Glutamatergic neuron (in vitro differentiated cells): ENCODE measurements around the gene NUP98. TPM values are rescaled to one million over a fixed set of nuclear protein-coding genes. Genes with fewer than 3 reads are reported as not detected.
"Not testable (repeated sequence)": the region's sequence is repeated elsewhere in the genome, so short reads cannot be mapped to it uniquely, and the experiment has no call there.

Source experiments
- DNase-seq: peaks from one replicate; pipeline ENCODE4 v3.0.0; 2022
- H3K27ac Mint-ChIP-seq: one replicate; pipeline ENCODE4 v1.8.0; 2020; ENCODE audit warnings: mild to moderate bottlenecking, mixed read lengths, inconsistent platforms; ENCODE audit not compliant: unreplicated experiment
- H3K27me3 Mint-ChIP-seq: one replicate; pipeline ENCODE4 v1.8.0; 2020; ENCODE audit warnings: mild to moderate bottlenecking, moderate library complexity, mixed read lengths, inconsistent platforms; ENCODE audit not compliant: unreplicated experiment
- H3K36me3 Mint-ChIP-seq: one replicate; pipeline ENCODE4 v1.8.0; 2020; ENCODE audit warnings: mild to moderate bottlenecking, mixed read lengths, inconsistent platforms; ENCODE audit not compliant: unreplicated experiment
- H3K4me1 Mint-ChIP-seq: one replicate; pipeline ENCODE4 v1.8.0; 2020; ENCODE audit warnings: mild to moderate bottlenecking, low read depth, mixed read lengths, inconsistent platforms; ENCODE audit not compliant: unreplicated experiment
- H3K4me3 Mint-ChIP-seq: one replicate; pipeline ENCODE4 v1.8.0; 2020; ENCODE audit warnings: mild to moderate bottlenecking, mixed read lengths, inconsistent platforms; ENCODE audit not compliant: unreplicated experiment
- H3K9me3 Mint-ChIP-seq: one replicate; pipeline ENCODE4 v1.8.0; 2020; ENCODE audit warnings: mild to moderate bottlenecking, moderate library complexity, mixed read lengths, inconsistent platforms; ENCODE audit not compliant: unreplicated experiment
- total RNA-seq: library from RNA; stranded (reverse); fragmentation: NEBNext Ultra II Directional; extraction: Animal tissue kit (Norgen Biotek cat#: 25700); gene quantifications from one replicate; pipeline ENCODE4 v1.2.1, GENCODE V29; 2021; ENCODE audit not compliant: unreplicated experiment
- TF ChIP-seq, protein P1 (sequence below): fragments of 200-600 bp; sonication (generic); IDR thresholded peaks from one replicate; pipeline ENCODE4 v1.5.0; 2021; ENCODE audit not compliant: partially characterized antibody, unreplicated experiment

The NUP98 gene
- total RNA-seq, 1 donor from 2014 or later = 49.6 TPM

GRCh38 chr11:3799143-3799542 lies 1.8 kb upstream of the NUP98 start:
- Mint-ChIP-seq H3K4me1 (peaks cover 14% of the 10 kb centered on the region), H3K27ac (no peak overlapping the region), H3K4me3 (peak overlapping the region; percentile 49), H3K36me3 (no peaks in the 10 kb centered on the region), H3K27me3 (peaks cover 6% of the 10 kb centered on the region), H3K9me3 (peaks cover 6% of the 10 kb centered on the region)
- DNase-seq = no peak
- TF ChIP-seq, protein P1, sequence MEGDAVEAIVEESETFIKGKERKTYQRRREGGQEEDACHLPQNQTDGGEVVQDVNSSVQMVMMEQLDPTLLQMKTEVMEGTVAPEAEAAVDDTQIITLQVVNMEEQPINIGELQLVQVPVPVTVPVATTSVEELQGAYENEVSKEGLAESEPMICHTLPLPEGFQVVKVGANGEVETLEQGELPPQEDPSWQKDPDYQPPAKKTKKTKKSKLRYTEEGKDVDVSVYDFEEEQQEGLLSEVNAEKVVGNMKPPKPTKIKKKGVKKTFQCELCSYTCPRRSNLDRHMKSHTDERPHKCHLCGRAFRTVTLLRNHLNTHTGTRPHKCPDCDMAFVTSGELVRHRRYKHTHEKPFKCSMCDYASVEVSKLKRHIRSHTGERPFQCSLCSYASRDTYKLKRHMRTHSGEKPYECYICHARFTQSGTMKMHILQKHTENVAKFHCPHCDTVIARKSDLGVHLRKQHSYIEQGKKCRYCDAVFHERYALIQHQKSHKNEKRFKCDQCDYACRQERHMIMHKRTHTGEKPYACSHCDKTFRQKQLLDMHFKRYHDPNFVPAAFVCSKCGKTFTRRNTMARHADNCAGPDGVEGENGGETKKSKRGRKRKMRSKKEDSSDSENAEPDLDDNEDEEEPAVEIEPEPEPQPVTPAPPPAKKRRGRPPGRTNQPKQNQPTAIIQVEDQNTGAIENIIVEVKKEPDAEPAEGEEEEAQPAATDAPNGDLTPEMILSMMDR = no peak

GRCh38 chr11:3796801-3797328 lies 489 bp downstream of the NUP98 start:
- Mint-ChIP-seq H3K9me3 (peaks cover 6% of the 10 kb centered on the region), H3K27ac (peak overlapping the region; percentile 74), H3K4me3 (peak overlapping the region; percentile 96), H3K4me1 (peaks cover 14% of the 10 kb centered on the region), H3K36me3 (no peaks in the 10 kb centered on the region), H3K27me3 (peaks cover 6% of the 10 kb centered on the region)
- peak; percentile 72 for DNase-seq
- TF ChIP-seq, protein P1 = no peak

GRCh38 chr11:3796346-3796745 lies 1.0 kb downstream of the NUP98 start:
- peaks cover 6% of the 10 kb centered on the region for H3K9me3 Mint-ChIP-seq
- H3K36me3 Mint-ChIP-seq = no peaks in the 10 kb centered on the region
- peaks cover 14% of the 10 kb centered on the region for H3K4me1 Mint-ChIP-seq
- no peak for DNase-seq
- H3K4me3 Mint-ChIP-seq = peak overlapping the region; percentile 96
- H3K27ac Mint-ChIP-seq = peak overlapping the region; percentile 74
- TF ChIP-seq, protein P1 = no peak
- peaks cover 6% of the 10 kb centered on the region for H3K27me3 Mint-ChIP-seq

DNA sequence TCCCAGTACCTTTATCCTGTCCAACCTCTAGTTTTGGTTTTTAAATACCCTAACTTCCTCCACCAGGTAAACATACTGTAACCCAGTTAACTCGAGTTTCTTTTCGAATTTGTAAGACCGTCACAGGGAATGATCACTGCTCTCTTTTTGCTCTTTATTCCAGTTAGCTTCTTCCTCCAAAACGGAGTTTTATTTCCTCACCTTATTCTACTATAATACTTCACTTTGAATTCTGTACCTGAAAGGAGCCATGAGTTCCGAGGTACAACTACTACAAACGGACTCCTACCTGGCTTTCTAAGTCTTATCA lies 1.4 kb downstream of the NUP98 start:
- H3K27me3 Mint-ChIP-seq = peaks cover 6% of the 10 kb centered on the region
- peaks cover 6% of the 10 kb centered on the region for H3K9me3 Mint-ChIP-seq
- TF ChIP-seq, protein P1 = no peak
- no peaks in the 10 kb centered on the region for H3K36me3 Mint-ChIP-seq
- H3K4me3 Mint-ChIP-seq = peak overlapping the region; percentile 96
- no peak for DNase-seq
- H3K4me1 Mint-ChIP-seq = peaks cover 14% of the 10 kb centered on the region
- no peak overlapping the region for H3K27ac Mint-ChIP-seq

GRCh38 chr11:3795131-3796001 lies 2.0 kb downstream of the NUP98 start:
- H3K9me3 Mint-ChIP-seq = peaks cover 6% of the 10 kb centered on the region
- H3K36me3 Mint-ChIP-seq = no peaks in the 10 kb centered on the region
- H3K4me1 Mint-ChIP-seq = peaks cover 14% of the 10 kb centered on the region
- DNase-seq = no peak
- TF ChIP-seq, protein P1 = no peak
- no peak overlapping the region for H3K27ac Mint-ChIP-seq
- H3K27me3 Mint-ChIP-seq = peaks cover 6% of the 10 kb centered on the region
- H3K4me3 Mint-ChIP-seq = peak overlapping the region; percentile 96

- H3K27me3 Mint-ChIP-seq, DNase-seq, H3K27ac Mint-ChIP-seq, H3K9me3 Mint-ChIP-seq, H3K36me3 Mint-ChIP-seq, H3K4me3 Mint-ChIP-seq: not testable (repeated sequence)
- H3K4me1 Mint-ChIP-seq = peaks cover 14% of the 10 kb centered on the region
Observed at GRCh38 chr11:3794387-3794786, 3.0 kb downstream of the NUP98 start.
